ENCODE results near the gene PLXNB1. TPM values are rescaled to one million over a fixed set of nuclear protein-coding genes. Genes with fewer than 3 reads are reported as not detected.
A peak's percentile ranks its signal among the peaks of the same experiment; 100 is the strongest.

The PLXNB1 gene, protein sequence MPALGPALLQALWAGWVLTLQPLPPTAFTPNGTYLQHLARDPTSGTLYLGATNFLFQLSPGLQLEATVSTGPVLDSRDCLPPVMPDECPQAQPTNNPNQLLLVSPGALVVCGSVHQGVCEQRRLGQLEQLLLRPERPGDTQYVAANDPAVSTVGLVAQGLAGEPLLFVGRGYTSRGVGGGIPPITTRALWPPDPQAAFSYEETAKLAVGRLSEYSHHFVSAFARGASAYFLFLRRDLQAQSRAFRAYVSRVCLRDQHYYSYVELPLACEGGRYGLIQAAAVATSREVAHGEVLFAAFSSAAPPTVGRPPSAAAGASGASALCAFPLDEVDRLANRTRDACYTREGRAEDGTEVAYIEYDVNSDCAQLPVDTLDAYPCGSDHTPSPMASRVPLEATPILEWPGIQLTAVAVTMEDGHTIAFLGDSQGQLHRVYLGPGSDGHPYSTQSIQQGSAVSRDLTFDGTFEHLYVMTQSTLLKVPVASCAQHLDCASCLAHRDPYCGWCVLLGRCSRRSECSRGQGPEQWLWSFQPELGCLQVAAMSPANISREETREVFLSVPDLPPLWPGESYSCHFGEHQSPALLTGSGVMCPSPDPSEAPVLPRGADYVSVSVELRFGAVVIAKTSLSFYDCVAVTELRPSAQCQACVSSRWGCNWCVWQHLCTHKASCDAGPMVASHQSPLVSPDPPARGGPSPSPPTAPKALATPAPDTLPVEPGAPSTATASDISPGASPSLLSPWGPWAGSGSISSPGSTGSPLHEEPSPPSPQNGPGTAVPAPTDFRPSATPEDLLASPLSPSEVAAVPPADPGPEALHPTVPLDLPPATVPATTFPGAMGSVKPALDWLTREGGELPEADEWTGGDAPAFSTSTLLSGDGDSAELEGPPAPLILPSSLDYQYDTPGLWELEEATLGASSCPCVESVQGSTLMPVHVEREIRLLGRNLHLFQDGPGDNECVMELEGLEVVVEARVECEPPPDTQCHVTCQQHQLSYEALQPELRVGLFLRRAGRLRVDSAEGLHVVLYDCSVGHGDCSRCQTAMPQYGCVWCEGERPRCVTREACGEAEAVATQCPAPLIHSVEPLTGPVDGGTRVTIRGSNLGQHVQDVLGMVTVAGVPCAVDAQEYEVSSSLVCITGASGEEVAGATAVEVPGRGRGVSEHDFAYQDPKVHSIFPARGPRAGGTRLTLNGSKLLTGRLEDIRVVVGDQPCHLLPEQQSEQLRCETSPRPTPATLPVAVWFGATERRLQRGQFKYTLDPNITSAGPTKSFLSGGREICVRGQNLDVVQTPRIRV (N-terminal part only)
- total RNA-seq: 10 to 100 TPM; 69.4 to 73.0 TPM

DNA sequence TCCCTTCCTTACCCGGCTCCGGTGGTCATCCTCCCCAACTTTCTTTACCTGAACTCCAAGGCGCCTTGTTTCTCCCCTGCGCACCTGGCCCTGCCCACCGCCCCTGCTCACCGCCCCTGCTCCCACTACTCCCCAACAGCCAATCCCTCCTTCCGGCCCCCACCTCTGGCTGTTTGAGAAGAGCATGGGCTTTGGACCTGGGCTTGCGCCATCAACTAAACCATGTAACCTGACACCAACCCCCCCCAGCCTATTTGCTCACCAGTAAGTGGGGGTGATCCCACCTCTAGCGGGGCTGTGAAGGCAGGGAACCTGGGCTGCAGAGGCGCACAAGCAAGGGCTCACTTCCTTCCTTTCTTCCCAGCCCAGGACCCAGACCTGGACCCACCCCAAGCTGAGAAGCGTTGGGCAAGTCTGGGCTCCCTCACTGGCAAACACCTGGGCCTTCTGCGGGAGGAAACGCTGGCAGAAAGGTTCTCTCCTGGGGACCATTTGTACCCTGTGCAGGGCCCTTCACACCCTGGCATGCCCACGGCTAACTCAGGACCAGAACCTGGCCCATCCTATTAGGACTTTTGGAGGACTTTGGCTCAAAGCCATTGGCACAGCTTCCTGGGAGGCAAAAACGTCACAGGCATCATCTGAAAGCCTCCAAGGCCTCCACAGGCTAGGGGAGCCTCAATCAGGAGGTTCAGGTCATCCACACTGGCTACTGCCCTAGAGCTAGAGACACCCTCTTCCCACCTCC lies at the start of gene PLXNB1:
TSS of gene PLXNB1 (minus strand) at position 127 of the 748 bp plus-strand sequence. CDS start 5,475 bp downstream, outside the sequence.
- peaks cover 0 to 67% of the 10 kb centered on the region in 2 donors for H3K4me1 ChIP-seq
- no peaks in the 10 kb centered on the region for H3K36me3 ChIP-seq
- DNase-seq (ENCODE audit: low spot score): peak; percentile 85

DNA sequence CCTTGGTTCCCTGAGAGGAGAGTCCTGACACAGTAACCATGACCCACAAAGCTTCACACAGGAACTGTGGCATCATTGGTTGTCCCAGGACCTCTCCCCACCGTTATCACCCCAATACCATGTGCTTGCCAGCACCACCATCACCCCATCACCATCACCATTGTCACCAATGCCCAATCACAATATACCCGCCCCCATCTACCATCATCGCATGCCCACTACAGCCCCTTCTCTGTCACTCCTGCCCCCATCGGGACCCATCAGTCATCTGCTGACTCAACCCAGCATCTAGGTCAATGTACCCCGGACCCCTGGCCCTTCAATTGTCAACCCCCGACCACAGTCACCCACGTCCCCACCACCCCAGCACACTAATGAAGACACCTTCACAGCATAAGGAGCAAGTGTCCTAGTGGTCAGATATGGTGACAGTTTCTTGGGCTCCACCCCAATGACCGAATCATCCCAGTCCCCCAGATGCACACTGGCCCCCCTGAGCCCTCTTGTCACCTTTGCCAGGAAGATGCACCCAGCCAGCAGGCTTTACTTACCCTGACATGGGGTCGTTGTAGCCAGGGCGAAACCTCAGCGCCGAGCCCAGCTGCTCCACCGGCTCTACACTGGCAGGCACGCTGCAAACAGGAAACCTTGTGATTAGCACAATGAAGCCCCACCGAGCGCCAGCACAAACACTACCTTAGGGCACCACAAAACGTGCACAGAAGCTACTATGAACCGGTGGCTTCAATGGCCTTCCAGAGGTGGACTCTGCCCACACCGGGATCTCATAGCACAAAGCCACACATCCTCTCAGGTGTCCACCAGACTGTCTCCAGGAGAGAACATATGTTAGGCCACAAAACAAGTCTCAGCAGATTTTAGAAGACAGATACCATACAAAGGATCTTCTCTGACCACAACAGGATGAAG lies 49.0 kb upstream of the PLXNB1 start:
- Histone ChIP-seq H3K36me3 (no peaks in the 10 kb centered on the region), H3K4me1 (peaks cover 0 to 7% of the 10 kb centered on the region in 2 donors), H3K9me3 (no peaks in the 10 kb centered on the region), H3K27ac (no peak overlapping the region), H3K4me3 (no peak overlapping the region), H3K27me3 (no peaks in the 10 kb centered on the region)
- TF ChIP-seq, protein P1, sequence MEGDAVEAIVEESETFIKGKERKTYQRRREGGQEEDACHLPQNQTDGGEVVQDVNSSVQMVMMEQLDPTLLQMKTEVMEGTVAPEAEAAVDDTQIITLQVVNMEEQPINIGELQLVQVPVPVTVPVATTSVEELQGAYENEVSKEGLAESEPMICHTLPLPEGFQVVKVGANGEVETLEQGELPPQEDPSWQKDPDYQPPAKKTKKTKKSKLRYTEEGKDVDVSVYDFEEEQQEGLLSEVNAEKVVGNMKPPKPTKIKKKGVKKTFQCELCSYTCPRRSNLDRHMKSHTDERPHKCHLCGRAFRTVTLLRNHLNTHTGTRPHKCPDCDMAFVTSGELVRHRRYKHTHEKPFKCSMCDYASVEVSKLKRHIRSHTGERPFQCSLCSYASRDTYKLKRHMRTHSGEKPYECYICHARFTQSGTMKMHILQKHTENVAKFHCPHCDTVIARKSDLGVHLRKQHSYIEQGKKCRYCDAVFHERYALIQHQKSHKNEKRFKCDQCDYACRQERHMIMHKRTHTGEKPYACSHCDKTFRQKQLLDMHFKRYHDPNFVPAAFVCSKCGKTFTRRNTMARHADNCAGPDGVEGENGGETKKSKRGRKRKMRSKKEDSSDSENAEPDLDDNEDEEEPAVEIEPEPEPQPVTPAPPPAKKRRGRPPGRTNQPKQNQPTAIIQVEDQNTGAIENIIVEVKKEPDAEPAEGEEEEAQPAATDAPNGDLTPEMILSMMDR (IDR thresholded peaks at IDR 0.05): no peak
- DNase-seq (ENCODE audit: low spot score): no peak

More for the DNA sequence above, at the start of gene PLXNB1:
- TF ChIP-seq, protein P1 (IDR thresholded peaks at IDR 0.05): no peak
- Histone ChIP-seq H3K27me3 (no peaks in the 10 kb centered on the region), H3K27ac (peak within 1 kb of the TSS; percentile 91 to 94), H3K9me3 (no peaks in the 10 kb centered on the region), H3K4me3 (peak within 1 kb of the TSS; percentile 79 to 82)

DNA sequence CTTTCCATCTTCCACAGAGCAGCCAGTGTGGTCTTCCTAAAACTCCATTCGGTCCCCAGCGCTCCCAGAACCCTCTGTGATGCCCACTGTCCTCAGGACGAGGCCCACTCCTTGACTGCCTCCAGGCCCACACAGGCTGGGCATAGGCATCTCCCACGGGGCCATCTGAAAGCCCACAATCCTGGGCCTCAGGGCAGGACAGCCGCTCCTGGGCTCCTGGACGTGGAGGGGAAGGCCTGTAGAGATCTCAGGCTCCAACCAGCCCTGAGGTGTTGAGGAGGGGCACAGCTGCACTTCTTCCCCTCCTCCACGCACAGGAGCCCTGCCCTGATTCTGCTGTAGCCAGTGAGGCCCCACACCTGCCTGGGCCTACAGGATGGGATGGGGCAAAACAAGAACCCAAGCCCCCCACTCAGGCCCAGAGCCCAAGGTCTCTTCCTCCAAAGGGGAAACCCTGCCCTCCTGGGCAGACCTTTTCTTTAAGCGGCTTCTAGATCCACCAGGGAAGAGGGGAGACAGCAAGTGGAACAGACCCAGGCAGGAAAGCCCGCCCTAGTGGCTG lies 48.2 kb upstream of the PLXNB1 start:
- H3K27me3 ChIP-seq: no peaks in the 10 kb centered on the region
- no peaks in the 10 kb centered on the region for H3K9me3 ChIP-seq
- TF ChIP-seq, protein P1 (IDR thresholded peaks at IDR 0.05): no peak
- DNase-seq (ENCODE audit: low spot score): no peak
- no peak overlapping the region for H3K4me3 ChIP-seq
- H3K4me1 ChIP-seq: peaks cover 0 to 14% of the 10 kb centered on the region in 2 donors
- no peaks in the 10 kb centered on the region for H3K36me3 ChIP-seq
- H3K27ac ChIP-seq: peak overlapping the region in 1 of 2 donors; percentile 7

DNA sequence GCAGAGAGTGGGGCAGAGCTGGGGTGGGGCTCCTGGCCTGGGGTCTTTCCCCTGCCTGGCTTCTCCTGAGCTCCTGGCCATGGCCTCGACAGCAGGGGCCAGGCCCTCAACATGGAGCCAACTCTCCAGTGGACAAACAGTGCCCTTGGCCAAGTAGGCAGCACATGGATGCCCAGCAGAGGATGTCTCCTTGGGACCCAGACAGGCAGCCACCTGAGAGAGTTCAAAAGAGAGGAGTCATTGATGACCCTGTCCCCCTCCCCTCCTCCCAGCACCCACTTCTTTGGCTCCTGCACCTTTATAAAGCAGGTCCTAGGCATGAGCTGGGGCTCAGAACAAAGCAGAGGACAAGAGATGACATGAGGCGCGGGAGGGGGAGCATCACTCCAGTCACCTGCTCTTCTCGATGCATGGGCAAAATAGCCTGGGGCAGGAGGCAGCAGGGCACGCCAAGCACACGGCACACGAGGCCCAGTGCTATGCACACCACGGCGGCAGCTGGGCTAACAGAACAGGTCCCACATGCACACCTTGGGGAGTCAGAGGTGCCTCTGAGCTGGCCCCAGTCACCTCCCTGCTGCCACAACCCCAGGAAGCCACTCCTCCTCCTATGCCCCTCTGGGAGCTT lies 46.7 kb upstream of the PLXNB1 start:
- peaks cover 0 to 24% of the 10 kb centered on the region in 2 donors for H3K4me1 ChIP-seq
- DNase-seq (ENCODE audit: low spot score): no peak
- no peak overlapping the region for H3K4me3 ChIP-seq
- TF ChIP-seq, protein P1 (IDR thresholded peaks at IDR 0.05): no peak
- H3K27me3 ChIP-seq: no peaks in the 10 kb centered on the region
- H3K36me3 ChIP-seq: no peaks in the 10 kb centered on the region
- H3K27ac ChIP-seq: no peak overlapping the region
- H3K9me3 ChIP-seq: no peaks in the 10 kb centered on the region

Measured in right atrium auricular region (tissue), 2 donors.